Activated B cell treated with CpG ODN at 0.5 μM for 24 hours (primary cell): ENCODE results near the gene DDTL. TPM values are rescaled to one million over a fixed set of nuclear protein-coding genes. Genes with fewer than 3 reads are reported as not detected.

ENCODE experiments used
- total RNA-seq: library from RNA; stranded (reverse); gene quantifications from 2 replicates; pipeline ENCODE4 v1.2.3, GENCODE V29; 2022

The DDTL gene
- total RNA-seq, 1 donor from 2014 or later = 3.1 TPM

Other genes with a start within 250 kb of the DDTL start
- 4.0 and 4.9 TPM in 2 replicates for gene ZNF70, start 215.8 kb upstream of the DDTL start, total RNA-seq
- gene VPREB3, start 212.5 kb upstream of the DDTL start, total RNA-seq = 15.0 and 15.9 TPM in 2 replicates
- gene C22orf15, start 203.9 kb upstream of the DDTL start, total RNA-seq = 0.31 and 0.37 TPM in 2 replicates
- gene CHCHD10, start 198.9 kb upstream of the DDTL start, total RNA-seq = 63.4 and 68.8 TPM in 2 replicates
- gene MMP11, start 194.0 kb upstream of the DDTL start, total RNA-seq = 3.6 TPM in 2 replicates
- 156 and 161 TPM in 2 replicates for gene SMARCB1, start 179.9 kb upstream of the DDTL start, total RNA-seq
- 15.4 and 18.3 TPM in 2 replicates for gene DERL3, start 127.9 kb upstream of the DDTL start, total RNA-seq
- gene SLC2A11, start 109.0 kb upstream of the DDTL start, total RNA-seq = 24.0 and 30.2 TPM in 2 replicates
- 308 and 349 TPM in 2 replicates for gene MIF, start 72.5 kb upstream of the DDTL start, total RNA-seq
- not detected in 2 replicates for gene GSTT2B, start 5.7 kb upstream of the DDTL start, total RNA-seq
- 107 and 113 TPM in 2 replicates for gene DDT, start 7.6 kb downstream of the DDTL start, total RNA-seq
- gene GSTT2, start 13.2 kb downstream of the DDTL start, total RNA-seq = not detected in 2 replicates
- not detected in 2 replicates for gene GSTT4, start 38.6 kb downstream of the DDTL start, total RNA-seq
- gene CABIN1, start 44.4 kb downstream of the DDTL start, total RNA-seq = 56.9 and 65.4 TPM in 2 replicates
- gene SUSD2, start 214.6 kb downstream of the DDTL start, total RNA-seq = 0.39 and 0.93 TPM in 2 replicates